GM21825 (cell line): Measurements from ENCODE around the gene BLACAT1.

Experiments used
- ATAC-seq: cut with Tn5 transposase; IDR thresholded peaks from one replicate; pipeline ENCODE4 v1.9.1; 2021; ENCODE audit warnings: mild to moderate bottlenecking, moderate library complexity; ENCODE audit not compliant: unreplicated experiment

The BLACAT1 gene

DNA sequence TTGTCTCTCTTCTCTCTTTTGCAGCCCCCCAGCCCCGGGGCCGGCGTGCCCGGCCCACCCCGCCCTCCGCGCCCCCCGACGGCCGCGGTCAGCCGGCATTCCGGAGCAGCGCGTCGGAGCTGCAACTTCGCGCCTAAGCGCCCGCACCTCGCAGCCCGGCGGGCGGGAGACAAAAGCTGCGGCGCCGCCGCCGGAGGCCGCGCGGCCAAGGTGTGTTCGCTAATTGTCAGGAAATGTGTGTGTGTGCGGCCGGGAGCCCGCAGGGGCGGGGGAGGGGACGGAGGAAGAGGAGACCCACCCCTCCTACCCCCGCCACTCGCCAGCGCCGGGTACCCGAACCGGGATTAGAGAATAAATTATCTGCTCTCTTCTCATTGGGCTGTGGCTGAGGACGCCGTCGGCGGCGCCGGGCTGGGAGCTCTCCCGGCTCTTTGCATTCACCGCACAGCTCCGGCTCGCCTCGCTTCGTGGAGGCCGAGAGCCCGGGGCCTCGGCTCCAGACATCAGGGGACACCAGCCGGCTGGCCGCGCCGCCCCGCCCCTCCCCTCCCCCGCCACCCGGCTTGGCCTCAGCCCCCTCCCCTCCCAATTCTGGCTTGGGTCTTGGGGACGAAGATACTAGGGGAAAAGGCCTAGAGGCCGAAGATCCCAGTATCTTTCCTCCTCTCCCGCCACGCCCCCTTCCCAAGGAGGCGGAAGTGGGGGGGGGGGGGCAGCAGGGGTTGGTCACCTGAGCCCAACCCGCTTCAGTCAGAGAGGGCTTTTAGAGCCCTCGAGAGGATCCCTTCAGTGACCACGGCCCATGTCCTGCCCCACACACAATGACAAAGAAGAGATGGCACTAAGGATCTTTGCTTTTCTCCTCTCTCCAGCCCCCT, 1.3 kb upstream of the BLACAT1 start:
- no peak for ATAC-seq

DNA sequence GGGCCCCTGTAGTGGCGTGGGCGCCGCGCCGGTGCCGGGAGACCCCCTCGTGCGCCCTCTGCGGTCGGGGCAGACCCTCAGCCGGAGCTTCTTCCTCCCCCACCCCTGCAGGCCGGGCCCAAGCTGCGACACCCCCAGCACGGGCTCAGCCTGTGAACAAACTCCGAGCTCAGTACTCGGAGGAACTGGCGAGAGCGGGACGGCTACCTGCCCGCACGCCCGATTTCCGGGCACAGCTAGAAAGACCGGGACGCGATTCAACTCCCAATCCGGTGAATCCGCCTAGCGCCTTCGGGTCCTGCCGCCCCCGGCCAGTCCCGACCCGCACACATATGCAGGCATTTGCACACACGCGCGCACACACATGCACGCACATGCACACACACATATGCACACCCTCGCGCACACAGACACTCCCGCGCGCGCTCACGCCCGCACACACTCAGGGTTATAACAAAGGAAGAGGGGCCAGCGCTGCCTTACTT, 580 bp upstream of the BLACAT1 start:
- no peak for ATAC-seq

DNA sequence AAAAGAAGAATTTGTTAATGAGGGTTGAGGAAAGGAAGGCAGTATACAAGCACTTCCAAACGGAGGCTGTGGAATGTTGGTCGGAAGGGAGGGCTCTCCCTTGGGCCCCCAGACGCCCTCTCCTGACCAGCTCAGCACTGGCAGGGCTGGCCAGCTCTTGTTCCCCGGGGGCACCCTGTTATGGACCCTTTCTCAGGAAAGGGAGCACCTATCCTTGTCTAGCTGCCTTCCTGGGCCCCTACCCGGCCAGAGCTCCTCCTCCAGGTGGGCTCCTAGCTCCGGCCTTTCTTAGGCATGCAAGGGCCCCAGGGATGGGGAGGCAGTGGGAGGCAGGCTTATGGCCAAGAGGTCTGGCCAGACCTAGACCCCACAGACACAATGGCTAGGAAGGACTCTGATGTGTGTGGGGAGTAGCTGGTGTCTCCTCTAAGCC, 926 bp downstream of the BLACAT1 start:
- no peak for ATAC-seq

DNA sequence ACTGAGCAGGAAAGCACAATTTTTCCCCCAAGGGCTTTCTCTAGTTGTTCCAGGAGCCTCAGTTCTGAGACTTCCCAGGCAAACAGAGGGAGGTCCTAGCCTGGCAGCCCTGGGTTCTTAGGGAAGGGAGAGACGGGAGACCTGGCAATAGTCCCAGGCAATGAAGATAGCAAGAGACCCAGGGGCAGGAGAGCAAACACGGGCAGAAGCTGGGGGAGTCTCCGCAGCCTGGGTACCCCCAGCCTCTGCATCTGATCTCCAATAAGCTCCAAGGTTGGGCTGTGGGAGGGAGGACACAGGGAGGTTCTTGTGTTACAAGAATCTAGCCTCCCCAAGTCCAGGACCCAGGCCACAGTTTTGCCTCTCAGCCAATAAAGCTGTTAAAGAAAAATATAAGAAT, 2.4 kb downstream of the BLACAT1 start:
- no peak for ATAC-seq

DNA sequence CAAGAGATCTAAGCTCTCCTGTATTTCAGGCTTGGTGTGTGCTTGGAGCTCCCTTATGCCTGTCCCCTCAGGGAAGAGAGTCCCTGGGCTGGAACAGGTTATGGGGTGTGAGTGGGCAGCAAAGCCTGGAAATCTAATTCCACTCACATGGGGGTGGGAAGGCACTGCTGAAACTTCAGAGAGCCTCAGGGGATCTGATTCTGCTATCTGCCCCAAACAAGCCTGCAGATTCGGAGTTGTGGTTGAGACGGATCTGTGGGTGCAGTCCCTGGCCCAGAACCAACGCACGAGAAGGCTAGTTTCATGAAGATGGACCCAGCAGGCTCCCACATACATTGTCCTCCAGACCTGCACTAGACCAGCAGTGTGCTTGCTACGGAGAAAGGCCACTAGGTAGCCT, 2.9 kb downstream of the BLACAT1 start:
- ATAC-seq = no peak

DNA sequence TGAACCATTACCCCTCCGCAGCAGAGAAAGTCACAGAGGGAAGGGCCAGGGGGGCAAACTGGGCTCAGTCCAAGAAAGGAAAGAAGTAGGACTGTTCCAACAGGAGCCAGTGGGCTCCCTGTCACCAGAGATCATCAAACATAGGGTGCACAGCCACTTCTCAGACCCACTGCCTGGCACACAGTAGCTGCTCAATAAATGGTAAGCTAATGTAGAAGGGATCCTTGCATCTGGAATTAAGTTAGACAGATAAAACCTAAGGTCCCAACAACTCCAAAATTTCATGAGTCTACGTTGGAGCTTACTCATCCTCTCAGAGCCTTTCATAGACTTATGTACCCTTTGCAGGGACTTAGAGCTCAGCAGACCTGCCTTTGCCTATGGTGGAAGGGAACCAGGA, 3.5 kb downstream of the BLACAT1 start:
- ATAC-seq = no peak

DNA sequence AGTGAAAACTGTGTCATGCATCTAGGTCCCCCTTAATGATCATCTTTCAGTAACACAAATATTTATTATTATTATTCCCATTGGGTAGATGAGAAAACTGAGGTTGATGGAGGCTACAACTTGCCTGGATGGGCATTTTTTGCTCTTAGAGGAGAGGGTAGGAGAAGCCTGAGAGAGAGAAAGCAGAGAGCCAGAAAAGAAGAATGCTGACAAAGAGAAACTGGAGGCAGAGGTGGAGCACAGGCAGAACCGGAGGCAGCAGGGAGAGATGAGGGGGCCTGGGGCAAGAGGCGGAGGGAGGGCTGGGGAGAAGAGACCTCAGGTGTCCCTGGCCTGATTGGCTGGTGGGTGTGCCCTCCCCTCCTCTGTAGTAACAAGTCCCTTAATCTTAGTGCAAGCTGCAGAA, 4.1 kb downstream of the BLACAT1 start:
- no peak for ATAC-seq

DNA sequence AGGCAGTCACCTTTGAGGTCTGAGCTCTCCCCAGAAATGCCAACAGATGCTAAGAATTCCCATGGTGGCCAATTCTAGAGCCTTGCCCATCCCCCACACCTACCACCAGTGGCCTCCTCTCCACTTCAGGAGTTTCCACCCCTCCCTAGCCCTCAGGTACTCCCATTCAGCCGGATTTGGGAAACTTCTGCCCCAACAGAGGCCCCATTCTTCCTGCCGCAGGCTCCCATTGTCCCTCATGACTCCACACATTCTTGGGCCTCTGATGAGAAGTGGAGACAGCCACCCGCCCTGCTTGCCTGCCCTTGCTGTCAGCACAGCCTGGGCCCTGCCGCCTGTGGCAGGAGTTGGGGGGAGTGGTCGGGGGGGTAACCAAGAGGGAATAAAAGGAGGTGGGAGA, 4.6 kb downstream of the BLACAT1 start:
- no peak for ATAC-seq

DNA sequence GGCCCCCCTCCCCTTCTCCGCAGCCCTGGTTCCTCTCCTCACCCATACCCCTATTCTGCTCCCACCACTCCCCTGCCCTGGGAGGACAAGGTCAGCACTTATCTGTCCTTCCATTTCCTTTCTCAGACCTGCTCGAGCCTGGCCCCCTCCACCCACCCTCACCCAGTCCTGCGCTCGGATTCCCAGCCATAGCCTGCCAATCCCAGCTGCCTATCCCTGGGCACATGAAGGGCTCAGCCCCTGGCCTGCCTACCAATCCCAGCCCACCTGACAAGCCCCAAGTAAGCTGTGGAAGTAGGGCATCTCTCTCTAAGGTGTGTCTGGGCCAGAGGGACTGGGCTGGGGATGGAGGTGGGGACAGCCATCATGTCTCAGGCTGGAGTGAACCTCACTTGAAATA, 5.4 kb downstream of the BLACAT1 start:
- ATAC-seq = no peak

DNA sequence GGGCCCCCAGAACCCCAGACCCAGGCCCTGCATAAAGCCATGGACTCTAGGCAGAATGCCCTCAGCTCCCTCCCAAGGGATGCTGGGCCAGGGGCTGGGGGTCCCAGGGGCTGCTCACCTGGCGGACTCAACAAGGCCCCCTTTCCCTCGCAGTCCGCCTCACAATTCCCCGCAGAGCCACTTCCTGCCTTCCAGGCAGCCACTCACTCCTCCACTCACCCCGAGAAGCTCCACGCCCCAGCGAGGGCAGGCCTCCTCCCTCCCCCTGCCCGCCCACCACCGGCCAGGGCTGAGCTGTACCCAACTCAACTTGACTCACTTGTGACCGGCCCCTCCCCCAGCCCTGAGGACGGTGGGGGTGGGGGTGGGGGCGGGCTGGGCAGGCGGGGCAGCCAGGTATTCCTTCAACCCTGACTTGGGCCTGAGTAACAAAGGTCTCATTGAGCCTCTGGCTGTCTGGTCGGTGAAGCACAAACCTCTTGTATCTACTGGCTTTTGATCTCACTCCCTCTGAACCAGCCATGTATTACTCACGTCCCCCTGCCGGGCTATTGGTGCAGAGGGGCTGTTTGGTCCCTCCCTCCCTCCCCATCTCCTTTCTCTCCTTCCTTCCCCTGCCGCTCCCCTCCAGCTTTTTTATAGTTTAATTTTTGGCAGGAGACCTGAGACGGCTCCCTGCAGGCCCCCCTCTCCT, 5.9 kb downstream of the BLACAT1 start:
- no peak for ATAC-seq

DNA sequence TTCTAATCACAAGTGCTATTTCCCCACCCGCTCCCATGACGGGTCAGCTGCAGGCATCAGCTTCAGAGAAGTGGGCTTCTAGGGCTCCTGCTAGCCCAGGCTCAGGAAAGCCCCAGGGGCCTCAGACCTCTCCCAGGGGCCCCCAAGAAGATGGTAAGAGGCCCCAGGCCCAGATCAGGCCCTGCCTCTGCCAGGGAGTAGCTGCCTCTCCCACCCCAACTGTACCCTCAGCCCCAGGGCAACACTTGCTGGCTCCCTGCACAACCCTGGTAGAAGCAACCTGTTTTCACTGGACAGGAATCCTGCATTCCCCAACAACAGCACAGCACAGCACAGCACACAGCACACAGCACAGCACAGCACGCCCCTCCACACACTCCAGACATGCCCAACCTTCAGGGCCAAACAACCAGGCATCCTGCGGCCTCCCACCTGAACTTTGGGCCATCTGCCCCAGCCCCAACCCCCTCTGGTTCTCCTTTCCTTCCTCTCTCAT, 6.5 kb downstream of the BLACAT1 start:
- ATAC-seq = no peak

DNA sequence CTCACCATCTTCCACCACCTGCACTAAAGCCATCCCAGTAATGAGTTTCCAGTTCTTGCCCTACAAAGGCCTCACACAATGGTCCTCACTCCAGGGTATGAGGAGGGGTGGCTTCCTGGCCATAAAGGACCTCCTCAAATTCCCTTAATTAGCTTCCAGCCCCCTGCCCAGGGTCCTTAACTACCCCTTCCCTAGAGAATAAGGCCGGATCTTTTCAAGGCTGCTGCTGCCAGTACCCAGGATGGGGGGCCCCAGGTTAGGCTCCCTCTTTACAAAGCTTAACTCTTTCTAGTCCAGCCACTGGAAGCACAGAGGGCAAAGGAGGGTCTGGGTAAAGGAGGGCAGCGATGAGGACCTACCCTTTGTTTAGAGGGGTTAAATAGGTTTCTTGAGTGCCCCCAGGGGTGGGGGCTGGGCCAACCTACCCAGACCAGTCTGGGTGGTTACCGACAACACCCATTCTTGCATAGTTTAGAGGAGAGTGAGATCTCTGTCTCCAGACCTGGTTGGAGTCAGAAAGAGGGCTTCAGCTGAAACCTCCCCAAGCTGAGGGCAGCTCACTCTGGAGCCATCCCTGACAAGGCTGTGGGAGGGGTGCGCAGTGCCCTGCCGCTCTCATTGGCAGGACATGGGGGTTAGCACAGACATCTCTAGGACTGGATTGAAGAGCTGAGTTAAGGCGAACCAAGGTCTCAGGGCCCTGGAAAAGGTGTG, 7.1 kb downstream of the BLACAT1 start:
- no peak for ATAC-seq

DNA sequence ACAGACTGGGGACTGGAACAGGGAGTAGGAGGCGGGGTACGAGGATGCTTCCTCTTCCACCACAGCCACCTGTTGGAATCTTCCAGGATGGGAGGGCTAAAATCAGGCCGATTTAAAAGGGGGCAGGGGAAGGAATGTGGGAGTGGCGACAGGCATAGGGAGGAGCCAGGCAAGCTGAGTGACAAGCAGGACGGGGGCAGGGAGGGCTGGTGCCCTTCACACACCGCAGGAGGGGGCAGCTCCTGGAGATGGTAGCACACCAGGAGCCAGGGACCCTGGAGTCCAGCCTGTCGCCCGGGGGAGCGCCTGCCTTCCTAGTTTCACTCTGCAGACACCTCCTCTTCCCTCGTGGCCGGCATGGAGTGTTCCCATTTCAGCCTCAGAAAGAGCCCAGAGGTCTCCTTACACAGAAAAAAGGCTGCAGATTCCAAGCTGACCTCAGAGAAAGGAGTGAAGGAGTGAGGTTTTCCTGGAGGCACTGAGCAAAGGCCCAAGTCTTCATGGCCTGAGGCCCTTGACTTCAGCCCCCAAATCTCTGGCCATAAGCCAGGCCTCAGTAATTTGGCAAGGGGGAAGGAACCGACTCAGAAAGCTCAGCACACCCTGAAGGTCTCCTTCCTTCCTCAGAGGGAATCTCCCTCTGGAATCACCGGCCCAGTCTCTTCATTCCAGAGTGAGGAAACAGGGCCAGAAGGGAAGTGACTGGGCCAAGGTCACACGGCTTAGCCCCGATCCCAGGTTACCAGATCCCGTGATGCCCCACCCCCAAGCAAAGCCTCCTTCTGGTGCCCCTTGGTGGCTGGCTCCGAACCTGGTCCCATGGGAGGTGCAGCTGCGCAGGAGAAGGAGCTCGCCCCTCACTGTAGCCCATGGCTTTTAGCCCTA, 8.1 kb downstream of the BLACAT1 start:
- ATAC-seq = no peak

DNA sequence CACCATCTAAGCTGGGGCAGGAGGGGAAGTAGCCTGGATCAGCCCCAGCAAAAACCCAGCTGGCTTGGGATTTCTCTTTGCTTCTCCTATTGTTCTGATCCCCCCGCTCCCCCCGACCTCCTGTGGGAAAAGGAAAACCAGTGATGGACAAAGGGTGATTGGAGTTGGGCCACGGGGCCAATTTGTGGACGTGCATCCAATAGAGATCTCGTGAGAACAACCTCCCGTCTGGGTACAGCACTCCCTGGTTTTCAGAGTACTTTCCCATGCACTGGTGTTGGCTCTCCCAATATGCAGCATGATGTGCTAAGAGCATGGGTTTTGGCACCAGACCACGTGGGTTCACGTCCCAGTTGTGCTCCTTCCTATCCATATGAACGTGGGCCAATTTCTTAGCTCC, 9.0 kb downstream of the BLACAT1 start:
- no peak for ATAC-seq

DNA sequence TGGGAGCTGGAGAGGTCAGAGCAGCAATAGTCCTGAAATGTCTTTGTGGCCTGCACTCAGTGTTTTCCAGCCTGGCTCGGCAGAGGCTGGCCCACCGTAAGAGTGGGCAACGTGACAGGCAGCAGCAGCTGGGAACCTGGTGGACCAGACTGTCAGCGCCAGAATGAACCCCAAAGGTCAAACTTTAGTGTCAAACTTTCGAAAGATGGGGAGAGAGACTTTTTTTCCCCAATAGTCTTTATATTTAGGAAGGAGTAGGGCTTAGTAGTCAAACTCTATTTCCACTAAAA, 10.3 kb downstream of the BLACAT1 start:
- no peak for ATAC-seq

DNA sequence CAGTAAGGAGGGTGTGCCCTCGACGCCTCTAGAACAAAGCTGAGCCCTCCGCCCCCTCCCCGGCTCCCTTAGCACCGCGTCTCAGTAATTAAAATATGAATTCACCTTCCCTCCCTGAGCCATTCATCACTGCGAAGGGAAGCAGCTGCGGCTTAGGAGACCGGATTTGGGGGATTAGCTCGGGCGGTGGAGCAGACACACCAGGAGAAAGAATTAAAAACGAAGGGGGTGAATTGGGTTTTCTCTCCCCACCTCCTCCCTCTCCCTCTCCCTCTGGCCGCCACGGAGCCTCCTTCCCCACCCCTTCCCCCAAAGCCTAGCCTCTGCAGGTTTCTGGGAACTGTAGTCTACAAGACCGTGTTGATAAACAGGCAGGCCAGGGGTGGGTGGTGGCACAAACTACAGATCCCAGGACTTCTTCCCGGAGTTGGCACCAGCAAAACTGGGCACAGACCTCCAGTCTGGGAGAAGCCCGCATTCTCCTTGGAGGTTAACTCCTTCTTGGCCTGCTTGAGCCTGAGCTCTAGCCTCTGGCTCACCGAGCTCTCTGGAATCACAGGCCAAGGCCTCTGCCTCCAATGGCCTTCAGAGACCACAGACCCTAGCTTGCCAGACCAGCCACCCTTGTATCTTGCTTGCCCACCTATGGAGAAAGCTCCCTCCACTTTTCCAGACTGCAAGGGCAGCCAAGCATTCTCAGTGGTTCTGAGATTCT, 10.8 kb downstream of the BLACAT1 start:
- ATAC-seq = no peak

DNA sequence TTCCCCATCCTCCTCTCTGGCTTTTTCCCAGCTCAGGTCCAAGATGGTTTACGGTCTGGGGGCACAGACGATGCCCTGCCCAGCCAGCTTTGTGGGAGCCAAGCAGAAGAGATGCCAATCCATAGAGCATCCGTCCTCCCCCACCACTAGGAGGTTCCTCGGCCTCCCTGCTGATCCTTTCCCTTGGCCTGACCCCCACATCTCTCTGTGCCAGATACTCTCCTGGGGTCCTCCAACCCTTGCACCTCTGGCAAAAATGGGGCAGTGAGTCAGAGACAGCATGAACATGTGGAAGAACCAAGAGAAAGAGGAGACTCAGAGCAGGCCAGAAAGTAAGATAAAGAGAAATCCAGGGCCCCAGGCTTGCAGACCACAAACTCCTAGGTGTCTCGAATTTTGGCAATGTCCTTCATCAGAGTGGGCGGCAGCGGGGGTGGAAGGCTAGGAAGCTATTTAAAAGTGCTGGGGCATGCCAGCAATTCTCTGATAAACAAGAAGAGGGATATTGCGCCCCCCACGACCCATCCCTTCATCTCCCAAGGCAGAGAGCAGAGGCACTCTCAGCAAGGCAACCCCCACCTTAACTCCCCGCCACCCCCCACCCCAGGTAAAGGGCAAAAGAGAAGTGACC, 11.4 kb downstream of the BLACAT1 start:
- ATAC-seq = no peak

DNA sequence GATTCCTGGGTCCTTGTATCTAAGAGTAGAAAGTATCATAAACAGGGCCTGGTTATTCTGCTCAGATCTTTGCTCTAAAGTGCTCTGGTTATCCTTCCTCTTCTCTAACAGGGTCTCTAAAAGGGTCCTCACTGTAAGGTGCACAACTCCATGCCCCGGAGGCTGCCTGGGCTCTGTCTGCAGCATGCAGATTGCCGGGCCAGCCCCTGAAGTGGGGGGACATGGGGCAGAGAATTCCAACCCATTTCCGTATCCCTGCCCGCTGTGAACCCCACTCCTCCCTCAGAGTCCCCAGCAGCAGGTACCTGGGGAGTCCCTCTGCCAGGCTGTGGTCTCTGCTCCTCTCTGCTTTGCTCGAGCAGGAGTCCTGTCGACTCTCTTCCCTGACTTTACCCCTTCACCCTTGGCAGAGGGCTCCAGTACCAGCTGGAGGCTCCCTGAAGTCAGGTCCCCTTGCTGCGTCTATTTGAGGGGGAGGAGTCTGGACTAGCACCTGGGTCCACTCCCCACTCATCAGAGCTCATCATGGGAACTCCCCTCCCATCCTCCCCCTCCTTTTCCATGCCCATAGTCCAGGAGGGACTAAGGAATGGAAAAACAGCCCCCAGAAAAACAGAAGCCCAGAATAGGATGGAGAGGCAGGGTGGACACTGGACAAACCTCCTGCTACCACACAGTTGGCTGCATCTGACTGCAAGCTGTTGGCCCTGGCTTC, 12.1 kb downstream of the BLACAT1 start:
- ATAC-seq = no peak
